Stimulated activated naive CD8-positive, alpha-beta T cell treated with anti-CD3 and anti-CD28 coated beads, Interleukin-15, Interleukin-2, amounts not matched to agents 100 U/mL and 50 U/mL, for 24 hours (primary cell): ENCODE results near the gene CHST12.
A peak's percentile ranks its signal among the peaks of the same experiment; 100 is the strongest.
"Not testable (repeated sequence)": the region's sequence is repeated elsewhere in the genome, so short reads cannot be mapped to it uniquely, and the experiment has no call there.

Experiments
- ATAC-seq: fragments of 150-1000 bp; cut with Tn5 transposase; one replicate; pipeline ENCODE4 v1.10.0; 2021
- DNase-seq: peaks from one replicate; pipeline ENCODE4 v3.0.0; 2021

The CHST12 gene

GRCh38 chr7:2435146-2435545 lies 31.7 kb downstream of the CHST12 start:
- ATAC-seq (no peak), DNase-seq (no peak)

- ATAC-seq, result no peak
- DNase-seq, result no peak
Measured at GRCh38 chr7:2436341-2437104, 33.1 kb downstream of the CHST12 start.

- DNase-seq, result no peak
- peak; percentile 9 for ATAC-seq
Measured at GRCh38 chr7:2437136-2437535, 33.7 kb downstream of the CHST12 start.

- no peak for ATAC-seq
Measured at GRCh38 chr7:2437537-2438148, 34.2 kb downstream of the CHST12 start.

GRCh38 chr7:2438186-2438585 lies 34.8 kb downstream of the CHST12 start:
- no peak for ATAC-seq
- DNase-seq, result no peak

More at GRCh38 chr7:2437537-2438148, 34.2 kb downstream of the CHST12 start:
- no peak for DNase-seq

- no peak for DNase-seq
Measured at GRCh38 chr7:2438775-2439174, 35.4 kb downstream of the CHST12 start.

GRCh38 chr7:2440608-2441245 lies 37.3 kb downstream of the CHST12 start:
- no peak for ATAC-seq
- DNase-seq, result no peak

More at GRCh38 chr7:2438775-2439174, 35.4 kb downstream of the CHST12 start:
- ATAC-seq, result no peak

- DNase-seq, result no peak
- no peak for ATAC-seq
Measured at GRCh38 chr7:2441430-2442058, 38.1 kb downstream of the CHST12 start.

GRCh38 chr7:2443491-2443890 lies 40.1 kb downstream of the CHST12 start:
- ATAC-seq (no peak), DNase-seq (no peak)

- ATAC-seq (no peak), DNase-seq (no peak)
Measured at GRCh38 chr7:2444476-2444875, 41.1 kb downstream of the CHST12 start.

GRCh38 chr7:2445047-2445446 lies 41.6 kb downstream of the CHST12 start:
- ATAC-seq, result no peak
- no peak for DNase-seq

GRCh38 chr7:2445898-2446555 lies 42.6 kb downstream of the CHST12 start:
- DNase-seq, result no peak
- ATAC-seq, result no peak

GRCh38 chr7:2446676-2447075 lies 43.3 kb downstream of the CHST12 start:
- no peak for DNase-seq
- no peak for ATAC-seq

- DNase-seq, result no peak
- ATAC-seq, result no peak
Measured at GRCh38 chr7:2450198-2451107, 47.0 kb downstream of the CHST12 start.

- ATAC-seq (peak; percentile 97), DNase-seq (peak; percentile 94)
Measured at GRCh38 chr7:2451171-2452073, 48.0 kb downstream of the CHST12 start.

- ATAC-seq (peak; percentile 26), DNase-seq (peak; percentile 46)
Measured at GRCh38 chr7:2452074-2452507, 48.7 kb downstream of the CHST12 start.

- DNase-seq (no peak), ATAC-seq (no peak)
Measured at GRCh38 chr7:2452643-2453270, 49.3 kb downstream of the CHST12 start.

GRCh38 chr7:2453849-2454248 lies 50.4 kb downstream of the CHST12 start:
- DNase-seq, ATAC-seq: not testable (repeated sequence)

- ATAC-seq (no peak), DNase-seq (no peak)
Measured at GRCh38 chr7:2459674-2460073, 56.3 kb downstream of the CHST12 start.

GRCh38 chr7:2460188-2460587 lies 56.8 kb downstream of the CHST12 start:
- no peak for DNase-seq
- peak; percentile 8 for ATAC-seq
